Right atrium auricular region (tissue), 2 donors: ENCODE results near the gene RSU1. TPM values are rescaled to one million over a fixed set of nuclear protein-coding genes. Genes with fewer than 3 reads are reported as not detected.

Experiments used
- DNase-seq: peaks from one replicate; pipeline ENCODE4 v3.0.0-alpha.2; 2019; ENCODE audit warnings: low spot score
- H3K27ac ChIP-seq, 2 donors: fragments of 200-600 bp; sonication (generic); 1 replicate in 1 of 2; 2 replicates in 1 of 2; pipeline ENCODE4 v1.5.1; 2016 to 2019
- H3K27me3 ChIP-seq, 2 donors: fragments of 200-600 bp; sonication (generic); one replicate each; pipeline versions ENCODE4 v1.5.1 to v1.6.0; 2017 to 2019
- H3K36me3 ChIP-seq: fragments of 200-600 bp; sonication (generic); one replicate; pipeline ENCODE4 v1.5.1; 2016
- H3K4me1 ChIP-seq, 2 donors: fragments of 200-600 bp; sonication (generic); one replicate each; pipeline versions ENCODE4 v1.5.1 to v1.6.0; 2017 to 2019
- H3K4me3 ChIP-seq, 2 donors: fragments of 200-600 bp; sonication (generic); 1 replicate in 1 of 2; 2 replicates in 1 of 2; pipeline ENCODE4 v1.5.1; 2017 to 2019; ENCODE audit warnings: mild to moderate bottlenecking in 1 of 2, moderate library complexity in 1 of 2
- H3K9me3 ChIP-seq, 2 donors: fragments of 200-600 bp; sonication (generic); one replicate each; pipeline ENCODE4 v1.5.1; 2019
- CTCF ChIP-seq, 2 donors: fragments of 200-600 bp; sonication (generic); IDR thresholded peaks; one replicate each; pipeline ENCODE4 v1.5.1; 2019; ENCODE audit warnings: antibody characterized with exemption in 2 of 2
- total RNA-seq, 2 donors: library from RNA; depleted of rRNA; stranded (reverse); fragments of >200 nt; gene quantifications; one replicate each; pipeline ENCODE4 v1.1.0, GENCODE V29; 2016

RSU1 gene
- total RNA-seq, 2 donors from 2014 or later, result 40.3 to 45.4 TPM

- peaks cover 0 to 19% of the 10 kb centered on the region in 2 donors for H3K4me1 ChIP-seq
- H3K27me3 ChIP-seq, result no peaks in the 10 kb centered on the region
- no peak overlapping the region for H3K27ac ChIP-seq
- no peaks in the 10 kb centered on the region for H3K9me3 ChIP-seq
- DNase-seq, result no peak
- no peaks in the 10 kb centered on the region for H3K36me3 ChIP-seq
- no peak for TF ChIP-seq CTCF (IDR thresholded peaks at IDR 0.05)
- no peak overlapping the region for H3K4me3 ChIP-seq
These were observed 173.7 kb downstream of the RSU1 start for GRCh38 chr10:16643502-16643901.

GRCh38 chr10:16640153-16640552 lies 177.1 kb downstream of the RSU1 start:
- Histone ChIP-seq H3K36me3 (no peaks in the 10 kb centered on the region), H3K9me3 (no peaks in the 10 kb centered on the region), H3K4me3 (no peak overlapping the region), H3K4me1 (peaks cover 0 to 19% of the 10 kb centered on the region in 2 donors), H3K27ac (no peak overlapping the region), H3K27me3 (no peaks in the 10 kb centered on the region)
- DNase-seq, result no peak
- TF ChIP-seq CTCF (IDR thresholded peaks at IDR 0.05), result no peak

- Histone ChIP-seq H3K36me3 (no peaks in the 10 kb centered on the region), H3K27me3 (no peaks in the 10 kb centered on the region), H3K9me3 (no peaks in the 10 kb centered on the region), H3K4me1 (peaks cover 0 to 19% of the 10 kb centered on the region in 2 donors), H3K4me3 (no peak overlapping the region), H3K27ac (no peak overlapping the region)
- DNase-seq, result no peak
- no peak for TF ChIP-seq CTCF (IDR thresholded peaks at IDR 0.05)
These were observed 177.8 kb downstream of the RSU1 start for GRCh38 chr10:16639471-16639870.

GRCh38 chr10:16632996-16633395 lies 184.2 kb downstream of the RSU1 start:
- no peaks in the 10 kb centered on the region for H3K36me3 ChIP-seq
- H3K4me1 ChIP-seq, result no peaks in the 10 kb centered on the region
- no peaks in the 10 kb centered on the region for H3K9me3 ChIP-seq
- H3K4me3 ChIP-seq, result no peak overlapping the region
- TF ChIP-seq CTCF (IDR thresholded peaks at IDR 0.05), result no peak
- no peak overlapping the region for H3K27ac ChIP-seq
- no peak for DNase-seq
- H3K27me3 ChIP-seq, result no peaks in the 10 kb centered on the region

- Histone ChIP-seq H3K4me1 (no peaks in the 10 kb centered on the region), H3K4me3 (no peak overlapping the region), H3K36me3 (no peaks in the 10 kb centered on the region), H3K27ac (no peak overlapping the region), H3K9me3 (no peaks in the 10 kb centered on the region), H3K27me3 (no peaks in the 10 kb centered on the region)
- no peak for DNase-seq
- no peak for TF ChIP-seq CTCF (IDR thresholded peaks at IDR 0.05)
These were observed 190.5 kb downstream of the RSU1 start for GRCh38 chr10:16626697-16627096.

GRCh38 chr10:16612981-16613355 lies 204.3 kb downstream of the RSU1 start:
- DNase-seq, result no peak
- TF ChIP-seq CTCF (IDR thresholded peaks at IDR 0.05), result no peak
- H3K9me3 ChIP-seq, result peaks cover 0 to 4% of the 10 kb centered on the region in 2 donors
- H3K27me3 ChIP-seq, result no peaks in the 10 kb centered on the region
- no peaks in the 10 kb centered on the region for H3K4me1 ChIP-seq
- no peak overlapping the region for H3K4me3 ChIP-seq
- H3K27ac ChIP-seq, result no peak overlapping the region
- no peaks in the 10 kb centered on the region for H3K36me3 ChIP-seq
